Gastrocnemius medialis (tissue), 4 donors: ENCODE results near the gene NR1D1.

ENCODE experiments used
- POLR2A ChIP-seq, 2 donors: fragments of 450-650 bp; IDR thresholded peaks; one replicate each; pipeline ENCODE4 v1.6.1; 2017; ENCODE audit warnings: antibody characterized with exemption in 2 of 2, mild to moderate bottlenecking in 2 of 2, moderate library complexity in 2 of 2
- TF ChIP-seq, protein P1 (sequence below), 5 experiments: fragments of 450-650 bp in 3 of 5; fragments of 200-600 bp in 2 of 5; sonication (generic) in 2 of 5; IDR thresholded peaks in 4 of 5; conservative IDR thresholded peaks in 1 of 5; 1 replicate in 4 of 5; 2 replicates in 1 of 5; pipeline ENCODE4 v1.5.1; 2016 to 2019; ENCODE audit warnings: antibody characterized with exemption in 5 of 5, mild to moderate bottlenecking in 3 of 5, moderate library complexity in 3 of 5

- TF ChIP-seq, protein P1, sequence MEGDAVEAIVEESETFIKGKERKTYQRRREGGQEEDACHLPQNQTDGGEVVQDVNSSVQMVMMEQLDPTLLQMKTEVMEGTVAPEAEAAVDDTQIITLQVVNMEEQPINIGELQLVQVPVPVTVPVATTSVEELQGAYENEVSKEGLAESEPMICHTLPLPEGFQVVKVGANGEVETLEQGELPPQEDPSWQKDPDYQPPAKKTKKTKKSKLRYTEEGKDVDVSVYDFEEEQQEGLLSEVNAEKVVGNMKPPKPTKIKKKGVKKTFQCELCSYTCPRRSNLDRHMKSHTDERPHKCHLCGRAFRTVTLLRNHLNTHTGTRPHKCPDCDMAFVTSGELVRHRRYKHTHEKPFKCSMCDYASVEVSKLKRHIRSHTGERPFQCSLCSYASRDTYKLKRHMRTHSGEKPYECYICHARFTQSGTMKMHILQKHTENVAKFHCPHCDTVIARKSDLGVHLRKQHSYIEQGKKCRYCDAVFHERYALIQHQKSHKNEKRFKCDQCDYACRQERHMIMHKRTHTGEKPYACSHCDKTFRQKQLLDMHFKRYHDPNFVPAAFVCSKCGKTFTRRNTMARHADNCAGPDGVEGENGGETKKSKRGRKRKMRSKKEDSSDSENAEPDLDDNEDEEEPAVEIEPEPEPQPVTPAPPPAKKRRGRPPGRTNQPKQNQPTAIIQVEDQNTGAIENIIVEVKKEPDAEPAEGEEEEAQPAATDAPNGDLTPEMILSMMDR (IDR thresholded peaks at IDR 0.05 in 4 of 5, conservative IDR thresholded peaks at IDR 0.05 in 1 of 5), result no peak
- TF ChIP-seq POLR2A (IDR thresholded peaks at IDR 0.05), result peak; percentile 49 to 59
These were observed 8.5 kb downstream of the NR1D1 start for GRCh38 chr17:40091691-40092397.
